Measurements from ENCODE around the gene NIPSNAP2. TPM values are rescaled to one million over a fixed set of nuclear protein-coding genes. Genes with fewer than 3 reads are reported as not detected.

The NIPSNAP2 gene
- total RNA-seq, 1 experiment from 2014 or later: 91.8 TPM

- Histone ChIP-seq H3K27me3 (replicated peaks; ENCODE audit: insufficient read depth, low read depth, low read length, poor library complexity) (no peaks in the 10 kb centered on the region), H3K9me3 (ENCODE audit: low read depth, low read length, poor library complexity, severe bottlenecking) (no peaks in the 10 kb centered on the region), H3K36me3 (ENCODE audit: insufficient read depth, low read length, poor library complexity, severe bottlenecking) (peaks cover 16% of the 10 kb centered on the region), H3K27ac (ENCODE audit: low read depth, low read length, poor library complexity, severe bottlenecking) (peak overlapping the region; percentile 95), H3K4me3 (ENCODE audit: low read depth, low read length, poor library complexity, severe bottlenecking) (peak overlapping the region; percentile 96), H3K4me1 (ENCODE audit: insufficient read depth, low read length, poor library complexity, severe bottlenecking) (peaks cover 5% of the 10 kb centered on the region)
- CTCF ChIA-PET: interaction anchor here (1.0 kb wide), 1 partner anchor 10 kb away, joined by 3 read pairs; no protein-coding TSS in a partner anchor
- no peak for TF ChIP-seq EZH2 (IDR thresholded peaks at IDR 0.05; ENCODE audit: borderline replicate concordance, low read depth, low read length, poor library complexity, severe bottlenecking)
- TF ChIP-seq, protein P1, sequence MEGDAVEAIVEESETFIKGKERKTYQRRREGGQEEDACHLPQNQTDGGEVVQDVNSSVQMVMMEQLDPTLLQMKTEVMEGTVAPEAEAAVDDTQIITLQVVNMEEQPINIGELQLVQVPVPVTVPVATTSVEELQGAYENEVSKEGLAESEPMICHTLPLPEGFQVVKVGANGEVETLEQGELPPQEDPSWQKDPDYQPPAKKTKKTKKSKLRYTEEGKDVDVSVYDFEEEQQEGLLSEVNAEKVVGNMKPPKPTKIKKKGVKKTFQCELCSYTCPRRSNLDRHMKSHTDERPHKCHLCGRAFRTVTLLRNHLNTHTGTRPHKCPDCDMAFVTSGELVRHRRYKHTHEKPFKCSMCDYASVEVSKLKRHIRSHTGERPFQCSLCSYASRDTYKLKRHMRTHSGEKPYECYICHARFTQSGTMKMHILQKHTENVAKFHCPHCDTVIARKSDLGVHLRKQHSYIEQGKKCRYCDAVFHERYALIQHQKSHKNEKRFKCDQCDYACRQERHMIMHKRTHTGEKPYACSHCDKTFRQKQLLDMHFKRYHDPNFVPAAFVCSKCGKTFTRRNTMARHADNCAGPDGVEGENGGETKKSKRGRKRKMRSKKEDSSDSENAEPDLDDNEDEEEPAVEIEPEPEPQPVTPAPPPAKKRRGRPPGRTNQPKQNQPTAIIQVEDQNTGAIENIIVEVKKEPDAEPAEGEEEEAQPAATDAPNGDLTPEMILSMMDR (conservative IDR thresholded peaks at IDR 0.05; ENCODE audit: low read depth, low read length): no peak
- DNase-seq (ENCODE audit: low spot score): peak; percentile 37
- POLR2A ChIA-PET (ENCODE audit: low non-redundant PET): no interaction called here
- intact Hi-C loops (cut with micrococcal nuclease; ENCODE audit: unreplicated experiment): loop anchor here (2.0 kb wide), 1 partner anchor 324 kb away; no protein-coding TSS in a partner anchor
- no TSS peak for BruUV-seq (replicated peaks)
Observed at GRCh38 chr7:55965100-55965470, 700 bp downstream of the NIPSNAP2 start.

DNA sequence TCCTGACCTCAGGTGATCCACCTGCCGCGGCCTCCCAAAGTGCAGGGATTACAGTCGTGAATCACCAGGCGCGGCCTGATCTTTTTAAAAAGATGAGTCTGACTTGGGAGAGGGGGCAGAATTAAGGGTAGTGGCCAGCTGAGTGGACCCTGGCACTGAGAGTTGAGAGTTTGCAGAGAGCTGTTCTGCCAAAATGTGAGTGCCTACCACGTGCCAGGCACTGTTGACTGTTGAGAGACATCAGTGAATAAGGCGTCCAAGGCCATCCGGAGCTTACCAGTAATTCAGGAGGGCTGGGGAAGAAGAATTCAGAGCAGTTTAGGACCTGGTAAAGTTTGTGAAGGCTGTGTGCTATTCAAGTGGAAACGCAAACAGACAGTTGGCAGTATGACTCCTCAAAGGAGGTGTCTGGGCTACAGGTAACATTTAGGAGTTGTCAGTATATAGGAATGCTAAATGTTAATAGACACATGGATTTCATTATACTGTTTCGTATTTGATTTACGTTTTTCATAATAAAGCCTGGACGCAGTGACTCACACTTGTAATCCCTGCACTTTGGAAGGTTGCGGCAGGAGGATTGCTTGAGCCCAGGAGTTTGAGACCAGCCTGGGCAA lies 1.5 kb downstream of the NIPSNAP2 start:
- DNase-seq (ENCODE audit: low spot score): peak; percentile 12
- H3K4me1 ChIP-seq (ENCODE audit: insufficient read depth, low read length, poor library complexity, severe bottlenecking): peaks cover 5% of the 10 kb centered on the region
- no peaks in the 10 kb centered on the region for H3K27me3 ChIP-seq (replicated peaks; ENCODE audit: insufficient read depth, low read depth, low read length, poor library complexity)
- H3K27ac ChIP-seq (ENCODE audit: low read depth, low read length, poor library complexity, severe bottlenecking): peak overlapping the region; percentile 14
- H3K36me3 ChIP-seq (ENCODE audit: insufficient read depth, low read length, poor library complexity, severe bottlenecking): peaks cover 16% of the 10 kb centered on the region
- POLR2A ChIA-PET (ENCODE audit: low non-redundant PET): interaction anchor here (0.6 kb wide), 2 partner anchors 112 to 121 kb away, joined by 3 to 4 read pairs; no protein-coding TSS in a partner anchor
- no TSS peak for BruUV-seq (replicated peaks)
- no peaks in the 10 kb centered on the region for H3K9me3 ChIP-seq (ENCODE audit: low read depth, low read length, poor library complexity, severe bottlenecking)
- H3K4me3 ChIP-seq (ENCODE audit: low read depth, low read length, poor library complexity, severe bottlenecking): peak overlapping the region; percentile 96
- CTCF ChIA-PET: no interaction called here
- TF ChIP-seq EZH2 (IDR thresholded peaks at IDR 0.05; ENCODE audit: borderline replicate concordance, low read depth, low read length, poor library complexity, severe bottlenecking): no peak
- TF ChIP-seq, protein P1 (conservative IDR thresholded peaks at IDR 0.05; ENCODE audit: low read depth, low read length): no peak
- intact Hi-C loops (cut with micrococcal nuclease; ENCODE audit: unreplicated experiment): loop anchor here (2.0 kb wide), 1 partner anchor 325 kb away; no protein-coding TSS in a partner anchor

- peaks cover 16% of the 10 kb centered on the region for H3K36me3 ChIP-seq (ENCODE audit: insufficient read depth, low read length, poor library complexity, severe bottlenecking)
- peak overlapping the region; percentile 23 for H3K27ac ChIP-seq (ENCODE audit: low read depth, low read length, poor library complexity, severe bottlenecking)
- H3K4me1 ChIP-seq (ENCODE audit: insufficient read depth, low read length, poor library complexity, severe bottlenecking): peaks cover 5% of the 10 kb centered on the region
- intact Hi-C loops (cut with micrococcal nuclease; ENCODE audit: unreplicated experiment): no loop called here
- no peaks in the 10 kb centered on the region for H3K27me3 ChIP-seq (replicated peaks; ENCODE audit: insufficient read depth, low read depth, low read length, poor library complexity)
- no peaks in the 10 kb centered on the region for H3K9me3 ChIP-seq (ENCODE audit: low read depth, low read length, poor library complexity, severe bottlenecking)
- DNase-seq (ENCODE audit: low spot score): peak; percentile 9
- ChIA-PET CTCF (no interaction called here), POLR2A (ENCODE audit: low non-redundant PET) (interaction anchor here (0.6 kb wide), 2 partner anchors 111 to 120 kb away, joined by 3 to 4 read pairs; no protein-coding TSS in a partner anchor)
- no TSS peak for BruUV-seq (replicated peaks)
- H3K4me3 ChIP-seq (ENCODE audit: low read depth, low read length, poor library complexity, severe bottlenecking): no peak overlapping the region
- TF ChIP-seq EZH2 (IDR thresholded peaks at IDR 0.05; ENCODE audit: borderline replicate concordance, low read depth, low read length, poor library complexity, severe bottlenecking): no peak
- TF ChIP-seq, protein P1 (conservative IDR thresholded peaks at IDR 0.05; ENCODE audit: low read depth, low read length): no peak
Observed at GRCh38 chr7:55966851-55967250, 2.5 kb downstream of the NIPSNAP2 start.

All from A673 (cell line).